ENCODE measurements around the gene CACNA2D1. TPM values are rescaled to one million over a fixed set of nuclear protein-coding genes. Genes with fewer than 3 reads are reported as not detected.

Gene CACNA2D1
- total RNA-seq, 1 experiment from 2014 or later = 36.2 TPM

GRCh38 chr7:82358923-82359322 is 84.7 kb downstream of the CACNA2D1 start:
- Histone ChIP-seq H2BK120ac (ENCODE audit: low read depth, low read length, poor library complexity, severe bottlenecking) (no peak overlapping the region), H3K23me2 (ENCODE audit: insufficient read length, low read depth, low read length, poor library complexity, severe bottlenecking) (no peaks in the 10 kb centered on the region), H2AFZ (ENCODE audit: low read length) (no peak overlapping the region), H3K18ac (ENCODE audit: insufficient read length, low read depth, low read length) (no peak overlapping the region), H2BK12ac (ENCODE audit: insufficient read length, low read depth, low read length) (no peak overlapping the region), H3K14ac (ENCODE audit: insufficient read depth, low read length) (no peak overlapping the region), H3K79me1 (ENCODE audit: insufficient read depth, low read depth, low read length, poor library complexity, severe bottlenecking) (no peaks in the 10 kb centered on the region), H2BK20ac (ENCODE audit: low read depth, low read length, poor library complexity, severe bottlenecking) (no peak overlapping the region), H2AK5ac (ENCODE audit: insufficient read length, low read length) (no peak overlapping the region), H3K27ac (ENCODE audit: insufficient read length, low read depth, low read length) (no peak overlapping the region), H4K5ac (ENCODE audit: insufficient read length, low read depth, low read length) (no peak overlapping the region), H3K9ac (ENCODE audit: extremely low read depth, insufficient read length, low read length) (no peak overlapping the region), H3K4me1 (ENCODE audit: insufficient read depth, low read length) (no peaks in the 10 kb centered on the region), H4K20me1 (ENCODE audit: control insufficient read depth, insufficient read depth, insufficient read length) (no peaks in the 10 kb centered on the region), H3K56ac (ENCODE audit: insufficient read length, low read depth, low read length) (no peak overlapping the region), H3K27me3 (ENCODE audit: insufficient read depth, low read length) (no peaks in the 10 kb centered on the region), H3K9me3 (ENCODE audit: control insufficient read depth, low read depth, low read length) (no peaks in the 10 kb centered on the region), H3K79me2 (ENCODE audit: insufficient read depth, low read length) (no peaks in the 10 kb centered on the region), H4K91ac (ENCODE audit: insufficient read length, low read depth, low read length) (no peak overlapping the region), H2BK15ac (ENCODE audit: low read depth, low read length) (no peak overlapping the region), H2BK5ac (ENCODE audit: insufficient read length, low read length) (no peak overlapping the region), H3K4ac (ENCODE audit: low read depth, low read length) (no peak overlapping the region), H3K4me2 (ENCODE audit: insufficient read depth, insufficient read length, low read length) (no peak overlapping the region), H3K23ac (ENCODE audit: insufficient read length, low read depth, low read length) (no peak overlapping the region), H3T11ph (ENCODE audit: low read length) (no peak overlapping the region), H4K8ac (replicated peaks; ENCODE audit: insufficient read length, low read depth, low read length) (no peak overlapping the region)
- Mint-ChIP-seq H3K4me1 (peaks cover 30 to 32% of the 10 kb centered on the region in 2 experiments), H3K27me3 (ENCODE audit: low read depth) (no peaks in the 10 kb centered on the region), H3K36me3 (ENCODE audit: insufficient read depth in 1 of 3, low read depth in 3 of 3) (no peaks in the 10 kb centered on the region), H3K27ac (no peak overlapping the region), H3K9me3 (no peaks in the 10 kb centered on the region), H3K4me3 (no peak overlapping the region)
- TF ChIP-seq CTCF (conservative IDR thresholded peaks at IDR 0.05) = no peak
- no CpG with 5 or more reads among the region's 5 CpGs for WGBS (ENCODE audit: extremely low coverage, insufficient read length, low lambda C conversion rate)
- DNase-seq = no peak
